Loucy (cell line): ENCODE measurements around the gene MAPK8IP1.

Experiments
- H2AFZ ChIP-seq: fragments of 200-600 bp; sonication (generic); 2 replicates; pipeline ENCODE4 v1.6.0; 2016; ENCODE audit warnings: antibody characterized with exemption, mild to moderate bottlenecking, low read length, moderate library complexity
- H3F3A ChIP-seq: fragments of 200-600 bp; 2 replicates; pipeline ENCODE4 v1.6.0; 2016; ENCODE audit warnings: antibody characterized with exemption, low read depth, mild to moderate bottlenecking
- H3K27me3 ChIP-seq: fragments of 200-600 bp; sonication (generic); 2 replicates; pipeline ENCODE4 v1.6.1; 2014; ENCODE audit warnings: low read length, mild to moderate bottlenecking; ENCODE audit not compliant: insufficient read depth, poor library complexity, severe bottlenecking
- H3K36me3 ChIP-seq: fragments of 200-600 bp; sonication (generic); 2 replicates; pipeline ENCODE4 v1.6.1; 2016; ENCODE audit warnings: low read length; ENCODE audit not compliant: insufficient read depth
- H3K4me1 ChIP-seq: fragments of 200-600 bp; sonication (generic); 2 replicates; pipeline ENCODE4 v1.5.1; 2014; ENCODE audit warnings: low read length, mild to moderate bottlenecking; ENCODE audit not compliant: insufficient read depth, poor library complexity, severe bottlenecking
- H3K4me2 ChIP-seq: fragments of 200-600 bp; sonication (generic); 2 replicates; pipeline ENCODE4 v1.6.0; 2014; ENCODE audit warnings: antibody characterized with exemption, low read length, low read depth, mild to moderate bottlenecking; ENCODE audit not compliant: poor library complexity, severe bottlenecking
- H3K4me3 ChIP-seq: fragments of 200-600 bp; sonication (generic); 2 replicates; pipeline ENCODE4 v1.5.1; 2014; ENCODE audit warnings: low read length, mild to moderate bottlenecking, mixed read lengths; ENCODE audit not compliant: poor library complexity, severe bottlenecking
- H3K79me2 ChIP-seq: fragments of 200-600 bp; sonication (generic); 2 replicates; pipeline ENCODE4 v1.6.1; 2014; ENCODE audit warnings: low read length; ENCODE audit not compliant: insufficient read depth
- H3K9ac ChIP-seq: fragments of 200-600 bp; sonication (generic); 2 replicates; pipeline ENCODE4 v1.6.0; 2014; ENCODE audit warnings: mild to moderate bottlenecking, low read depth, low read length, moderate library complexity; ENCODE audit not compliant: poor library complexity, severe bottlenecking
- H3K9me2 ChIP-seq: fragments of 200-600 bp; sonication (generic); replicated peaks from 2 replicates; pipeline ENCODE4 v1.6.1; 2016; ENCODE audit warnings: low read depth, low read length, mixed read lengths
- H3K9me3 ChIP-seq: fragments of 200-600 bp; sonication (generic); 2 replicates; pipeline ENCODE4 v1.6.1; 2014; ENCODE audit warnings: mild to moderate bottlenecking, antibody characterized with exemption, low read length, low read depth; ENCODE audit not compliant: insufficient read depth
- H4K20me1 ChIP-seq: fragments of 200-600 bp; sonication (generic); 2 replicates; pipeline ENCODE4 v1.6.0; 2014; ENCODE audit warnings: antibody characterized with exemption, low read length, mild to moderate bottlenecking; ENCODE audit not compliant: insufficient read depth, poor library complexity, severe bottlenecking
- EZH2phosphoT487 ChIP-seq: fragments of 200-600 bp; IDR thresholded peaks from 2 replicates; pipeline ENCODE4 v1.6.1; 2018; ENCODE audit warnings: antibody characterized with exemption, mild to moderate bottlenecking, moderate library complexity, borderline replicate concordance
- TF ChIP-seq, protein P1 (sequence below): fragments of 200-600 bp; sonication (generic); conservative IDR thresholded peaks from 2 replicates; pipeline ENCODE4 v1.5.1; 2014; ENCODE audit warnings: mild to moderate bottlenecking, antibody characterized with exemption, low read length

The MAPK8IP1 gene

DNA sequence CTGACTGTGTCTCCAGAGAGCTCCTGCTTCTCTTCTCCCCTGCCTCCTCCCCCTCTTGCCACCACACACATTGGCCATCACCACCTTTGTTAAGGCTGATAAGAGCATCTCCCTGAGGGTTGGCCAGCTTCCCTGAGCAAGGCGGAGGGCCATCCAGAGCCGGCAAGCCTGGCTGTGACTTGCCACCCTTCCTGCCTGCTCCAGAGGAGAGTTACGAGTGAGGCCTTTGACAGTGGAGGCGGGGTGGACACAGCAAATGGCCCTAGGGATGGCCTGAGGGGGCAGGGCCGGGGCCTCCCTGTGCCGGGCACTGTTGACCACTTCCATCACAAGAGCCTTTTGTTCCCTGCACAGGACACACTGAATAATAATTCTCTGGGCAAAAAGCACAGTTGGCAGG is 16.2 kb downstream of the MAPK8IP1 start:
- Histone ChIP-seq H3K79me2 (no peaks in the 10 kb centered on the region), H3F3A (no peaks in the 10 kb centered on the region), H3K4me3 (no peak overlapping the region), H3K27me3 (no peaks in the 10 kb centered on the region), H4K20me1 (no peaks in the 10 kb centered on the region), H2AFZ (no peak overlapping the region), H3K9ac (no peak overlapping the region), H3K36me3 (no peaks in the 10 kb centered on the region), H3K4me1 (peaks cover 17% of the 10 kb centered on the region), H3K4me2 (no peak overlapping the region), H3K9me2 (no peaks in the 10 kb centered on the region), H3K9me3 (no peaks in the 10 kb centered on the region)
- TF ChIP-seq, protein P1, sequence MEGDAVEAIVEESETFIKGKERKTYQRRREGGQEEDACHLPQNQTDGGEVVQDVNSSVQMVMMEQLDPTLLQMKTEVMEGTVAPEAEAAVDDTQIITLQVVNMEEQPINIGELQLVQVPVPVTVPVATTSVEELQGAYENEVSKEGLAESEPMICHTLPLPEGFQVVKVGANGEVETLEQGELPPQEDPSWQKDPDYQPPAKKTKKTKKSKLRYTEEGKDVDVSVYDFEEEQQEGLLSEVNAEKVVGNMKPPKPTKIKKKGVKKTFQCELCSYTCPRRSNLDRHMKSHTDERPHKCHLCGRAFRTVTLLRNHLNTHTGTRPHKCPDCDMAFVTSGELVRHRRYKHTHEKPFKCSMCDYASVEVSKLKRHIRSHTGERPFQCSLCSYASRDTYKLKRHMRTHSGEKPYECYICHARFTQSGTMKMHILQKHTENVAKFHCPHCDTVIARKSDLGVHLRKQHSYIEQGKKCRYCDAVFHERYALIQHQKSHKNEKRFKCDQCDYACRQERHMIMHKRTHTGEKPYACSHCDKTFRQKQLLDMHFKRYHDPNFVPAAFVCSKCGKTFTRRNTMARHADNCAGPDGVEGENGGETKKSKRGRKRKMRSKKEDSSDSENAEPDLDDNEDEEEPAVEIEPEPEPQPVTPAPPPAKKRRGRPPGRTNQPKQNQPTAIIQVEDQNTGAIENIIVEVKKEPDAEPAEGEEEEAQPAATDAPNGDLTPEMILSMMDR = no peak
- no peak for TF ChIP-seq EZH2phosphoT487

DNA sequence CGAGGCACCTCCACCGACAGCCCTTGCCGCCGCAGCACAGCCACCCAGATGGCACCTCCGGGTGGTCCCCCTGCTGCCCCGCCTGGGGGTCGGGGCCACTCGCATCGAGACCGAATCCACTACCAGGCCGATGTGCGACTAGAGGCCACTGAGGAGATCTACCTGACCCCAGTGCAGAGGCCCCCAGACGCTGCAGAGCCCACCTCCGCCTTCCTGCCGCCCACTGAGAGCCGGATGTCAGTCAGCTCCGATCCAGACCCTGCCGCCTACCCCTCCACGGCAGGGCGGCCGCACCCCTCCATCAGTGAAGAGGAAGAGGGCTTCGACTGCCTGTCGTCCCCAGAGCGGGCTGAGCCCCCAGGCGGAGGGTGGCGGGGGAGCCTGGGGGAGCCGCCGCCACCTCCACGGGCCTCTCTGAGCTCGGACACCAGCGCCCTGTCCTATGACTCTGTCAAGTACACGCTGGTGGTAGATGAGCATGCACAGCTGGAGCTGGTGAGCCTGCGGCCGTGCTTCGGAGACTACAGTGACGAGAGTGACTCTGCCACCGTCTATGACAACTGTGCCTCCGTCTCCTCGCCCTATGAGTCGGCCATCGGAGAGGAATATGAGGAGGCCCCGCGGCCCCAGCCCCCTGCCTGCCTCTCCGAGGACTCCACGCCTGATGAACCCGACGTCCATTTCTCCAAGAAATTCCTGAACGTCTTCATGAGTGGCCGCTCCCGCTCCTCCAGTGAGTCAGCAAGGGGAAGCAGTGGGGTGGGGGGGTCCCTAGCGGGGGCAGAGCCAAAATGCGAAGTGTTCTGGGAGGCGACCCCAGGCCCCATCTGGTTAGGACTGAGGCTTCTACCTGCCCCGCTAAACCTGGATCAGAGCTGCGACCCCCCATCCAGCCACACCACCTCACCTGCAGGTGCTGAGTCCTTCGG is 17.3 kb downstream of the MAPK8IP1 start:
- Histone ChIP-seq H3K27me3 (no peaks in the 10 kb centered on the region), H4K20me1 (no peaks in the 10 kb centered on the region), H3K36me3 (no peaks in the 10 kb centered on the region), H2AFZ (no peak overlapping the region), H3K9me2 (no peaks in the 10 kb centered on the region), H3F3A (no peaks in the 10 kb centered on the region), H3K79me2 (no peaks in the 10 kb centered on the region), H3K4me1 (peaks cover 19% of the 10 kb centered on the region), H3K9ac (no peak overlapping the region), H3K4me2 (no peak overlapping the region), H3K4me3 (no peak overlapping the region), H3K9me3 (no peaks in the 10 kb centered on the region)
- no peak for TF ChIP-seq EZH2phosphoT487
- TF ChIP-seq, protein P1 = no peak

DNA sequence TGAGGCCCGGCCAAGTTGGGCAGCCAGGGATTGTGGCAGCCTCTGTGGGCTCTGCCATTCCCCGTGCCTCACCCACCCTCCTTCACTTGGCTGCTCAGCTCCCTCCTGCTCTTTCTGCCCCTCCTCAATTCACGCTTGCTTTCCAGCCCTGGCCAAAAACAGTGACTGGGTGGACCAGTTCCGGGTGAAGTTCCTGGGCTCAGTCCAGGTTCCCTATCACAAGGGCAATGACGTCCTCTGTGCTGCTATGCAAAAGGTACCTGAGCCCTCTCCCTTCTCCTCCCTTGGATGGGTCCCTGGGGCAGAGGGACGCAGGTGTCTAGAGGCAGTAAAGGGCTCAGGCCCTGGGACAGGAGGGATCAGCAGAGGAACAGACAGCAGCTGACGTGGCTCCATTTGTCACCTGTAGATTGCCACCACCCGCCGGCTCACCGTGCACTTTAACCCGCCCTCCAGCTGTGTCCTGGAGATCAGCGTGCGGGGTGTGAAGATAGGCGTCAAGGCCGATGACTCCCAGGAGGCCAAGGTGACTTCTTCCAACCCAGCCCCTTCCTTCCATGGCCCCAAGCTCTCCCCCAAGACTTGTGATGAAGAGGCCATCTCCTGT is 19.0 kb downstream of the MAPK8IP1 start:
- Histone ChIP-seq H3K4me2 (no peak overlapping the region), H3K27me3 (no peaks in the 10 kb centered on the region), H3K9me2 (no peaks in the 10 kb centered on the region), H3K36me3 (no peaks in the 10 kb centered on the region), H3K4me3 (no peak overlapping the region), H3K79me2 (no peaks in the 10 kb centered on the region), H3K9ac (no peak overlapping the region), H3K9me3 (no peaks in the 10 kb centered on the region), H4K20me1 (no peaks in the 10 kb centered on the region), H3F3A (no peaks in the 10 kb centered on the region), H2AFZ (no peak overlapping the region), H3K4me1 (peaks cover 15% of the 10 kb centered on the region)
- TF ChIP-seq, protein P1 = no peak
- TF ChIP-seq EZH2phosphoT487 = no peak
